ENCODE measurements around the gene RPRD2. TPM values are rescaled to one million over a fixed set of nuclear protein-coding genes. Genes with fewer than 3 reads are reported as not detected.

RPRD2 gene
- total RNA-seq, 1 donor from 2014 or later, result 32.0 TPM

DNA sequence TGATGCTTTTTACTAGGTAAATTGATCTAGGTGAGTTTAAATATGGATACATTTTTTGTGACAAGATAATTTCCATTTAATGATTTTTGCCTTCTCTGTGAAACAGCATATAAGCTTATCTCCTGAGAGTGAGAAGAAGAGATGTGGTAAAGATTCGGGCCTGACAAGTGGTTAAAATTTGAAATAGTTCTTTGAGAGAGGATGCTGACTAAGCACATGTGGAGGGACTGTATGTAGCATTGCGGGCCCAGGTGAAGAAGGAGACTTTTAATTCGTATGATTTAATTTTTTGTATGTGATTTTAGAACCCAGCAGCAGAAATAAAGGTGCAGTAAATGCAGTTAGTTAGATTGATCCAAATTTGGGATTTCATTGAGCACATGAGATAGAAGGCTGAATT lies 51.9 kb downstream of the RPRD2 start:
- Histone ChIP-seq H3K4me1 (peaks cover 3% of the 10 kb centered on the region), H3K36me3 (peaks cover 37% of the 10 kb centered on the region), H3K9me3 (no peaks in the 10 kb centered on the region), H3K27me3 (ENCODE audit: low read depth) (no peaks in the 10 kb centered on the region), H3K4me3 (no peak overlapping the region), H3K27ac (no peak overlapping the region)
- no peak for TF ChIP-seq CTCF (IDR thresholded peaks at IDR 0.05)
- intact Hi-C loops (cut with DNase I), result no loop called here
- DNase-seq (no peak), ATAC-seq (no peak)

DNA sequence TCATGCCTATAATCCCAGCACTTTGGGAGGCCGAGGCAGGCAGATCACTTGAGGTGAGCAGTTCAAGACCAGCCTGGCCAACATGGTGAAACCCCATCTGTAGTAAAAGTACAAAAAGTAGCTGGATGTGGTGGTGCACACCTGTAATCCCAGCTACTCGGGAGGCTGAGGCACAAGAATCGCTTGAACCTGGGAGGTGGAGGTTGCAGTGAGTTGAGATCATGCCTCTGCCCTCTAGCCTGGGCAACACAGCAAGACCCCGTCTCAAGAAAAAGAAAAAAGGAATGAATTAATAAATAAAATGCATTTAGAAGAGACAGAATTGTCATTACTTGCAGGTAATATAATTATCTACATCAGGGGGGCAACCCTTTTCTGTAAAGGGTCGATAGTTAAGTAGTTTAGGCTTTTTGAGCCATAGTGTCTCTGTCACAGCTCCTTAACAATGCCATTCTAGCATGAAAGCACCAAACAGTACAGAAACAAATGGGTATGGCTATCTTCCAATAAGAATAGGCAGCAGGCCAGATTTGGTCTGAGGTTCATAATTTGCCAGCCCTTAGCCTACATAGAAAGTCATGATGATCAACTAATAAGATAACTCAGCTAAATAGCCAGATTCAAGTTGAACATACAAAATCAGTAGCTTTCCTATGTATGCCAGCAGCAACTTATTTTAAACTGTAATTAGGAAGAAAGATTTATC lies 56.8 kb downstream of the RPRD2 start:
- no peak for ATAC-seq
- H3K9me3 ChIP-seq, result no peaks in the 10 kb centered on the region
- H3K4me1 ChIP-seq, result peaks cover 8% of the 10 kb centered on the region
- TF ChIP-seq CTCF (IDR thresholded peaks at IDR 0.05), result no peak
- intact Hi-C loops (cut with DNase I), result no loop called here
- DNase-seq, result no peak
- H3K4me3 ChIP-seq, result no peak overlapping the region
- no peaks in the 10 kb centered on the region for H3K27me3 ChIP-seq (ENCODE audit: low read depth)
- H3K27ac ChIP-seq, result no peak overlapping the region
- H3K36me3 ChIP-seq, result peaks cover 38% of the 10 kb centered on the region

- H3K27me3 ChIP-seq (ENCODE audit: low read depth), result no peaks in the 10 kb centered on the region
- intact Hi-C loops (cut with DNase I), result no loop called here
Measured at GRCh38 chr1:150422541-150422940, 58.6 kb downstream of the RPRD2 start.

GRCh38 chr1:150429805-150430204 lies 65.9 kb downstream of the RPRD2 start:
- no peaks in the 10 kb centered on the region for H3K9me3 ChIP-seq
- no peaks in the 10 kb centered on the region for H3K27me3 ChIP-seq (ENCODE audit: low read depth)
- intact Hi-C loops (cut with DNase I), result no loop called here
- no peaks in the 10 kb centered on the region for H3K36me3 ChIP-seq
- no peak overlapping the region for H3K4me3 ChIP-seq
- peak; percentile 12 for TF ChIP-seq CTCF (IDR thresholded peaks at IDR 0.05)
- H3K27ac ChIP-seq, result no peak overlapping the region
- no peaks in the 10 kb centered on the region for H3K4me1 ChIP-seq
- ATAC-seq (no peak), DNase-seq (no peak)

More at GRCh38 chr1:150422541-150422940, 58.6 kb downstream of the RPRD2 start:
- Histone ChIP-seq H3K36me3 (peaks cover 32% of the 10 kb centered on the region), H3K9me3 (no peaks in the 10 kb centered on the region), H3K4me3 (no peak overlapping the region), H3K27ac (no peak overlapping the region), H3K4me1 (peaks cover 8% of the 10 kb centered on the region)
- no peak for TF ChIP-seq CTCF (IDR thresholded peaks at IDR 0.05)
- no peak for DNase-seq
- ATAC-seq, result no peak

- no peak for DNase-seq
- TF ChIP-seq CTCF (IDR thresholded peaks at IDR 0.05), result no peak
- H3K4me1 ChIP-seq, result no peaks in the 10 kb centered on the region
- H3K9me3 ChIP-seq, result no peaks in the 10 kb centered on the region
- ATAC-seq, result no peak
- no peak overlapping the region for H3K27ac ChIP-seq
- H3K4me3 ChIP-seq, result no peak overlapping the region
- no peaks in the 10 kb centered on the region for H3K27me3 ChIP-seq (ENCODE audit: low read depth)
- peaks cover 52% of the 10 kb centered on the region for H3K36me3 ChIP-seq
- intact Hi-C loops (cut with DNase I), result no loop called here
Measured at GRCh38 chr1:150441121-150441520, 77.2 kb downstream of the RPRD2 start.

Measured in lower lobe of right lung (tissue), 2 donors.